SK-N-SH treated with all-trans-retinoic acid at 6 μM for 48 hours (cell line): Measurements from ENCODE around the gene COX15.

Experiments
- BACH2 ChIP-seq: fragments of 250-450 bp; sonication (Bioruptor Pico); IDR thresholded peaks from 2 replicates; pipeline ENCODE4 v1.9.0; 2021; ENCODE audit warnings: mild to moderate bottlenecking, borderline replicate concordance
- ISL1 ChIP-seq: fragments of 250-450 bp; sonication (Bioruptor Pico); IDR thresholded peaks from 2 replicates; pipeline ENCODE4 v2.1.2; 2022; ENCODE audit warnings: mild to moderate bottlenecking, moderate library complexity
- RARB ChIP-seq: fragments of 250-450 bp; sonication (Bioruptor Pico); IDR thresholded peaks from 2 replicates; pipeline ENCODE4 v1.8.0; 2021; ENCODE audit warnings: mild to moderate bottlenecking, moderate library complexity
- SNAI2 ChIP-seq: fragments of 250-450 bp; sonication (Bioruptor Pico); IDR thresholded peaks from 2 replicates; pipeline ENCODE4 v1.5.0; 2020; ENCODE audit warnings: mild to moderate bottlenecking, moderate library complexity
- TCF4 ChIP-seq: fragments of 250-450 bp; sonication (Bioruptor Pico); IDR thresholded peaks from 2 replicates; pipeline ENCODE4 v1.8.0; 2021; ENCODE audit warnings: mild to moderate bottlenecking, moderate library complexity, borderline replicate concordance
- TOX ChIP-seq: fragments of 250-450 bp; sonication (Bioruptor Pico); IDR thresholded peaks from 2 replicates; pipeline ENCODE4 v1.8.0; 2021; ENCODE audit warnings: mild to moderate bottlenecking, moderate library complexity, borderline replicate concordance
- ZFP3 ChIP-seq: fragments of 250-450 bp; sonication (Bioruptor Pico); IDR thresholded peaks from 2 replicates; pipeline ENCODE4 v1.5.0; 2020; ENCODE audit warnings: mild to moderate bottlenecking, moderate library complexity
- TF ChIP-seq, protein P1 (sequence below): fragments of 250-450 bp; sonication (Bioruptor Pico); IDR thresholded peaks from 2 replicates; pipeline ENCODE4 v1.8.0; 2020; ENCODE audit warnings: mild to moderate bottlenecking, moderate library complexity, borderline replicate concordance
- TF ChIP-seq, protein P2 (sequence below): fragments of 250-450 bp; sonication (Bioruptor Pico); IDR thresholded peaks from 2 replicates; pipeline ENCODE4 v1.5.1; 2021; ENCODE audit warnings: mild to moderate bottlenecking, moderate library complexity

DNA sequence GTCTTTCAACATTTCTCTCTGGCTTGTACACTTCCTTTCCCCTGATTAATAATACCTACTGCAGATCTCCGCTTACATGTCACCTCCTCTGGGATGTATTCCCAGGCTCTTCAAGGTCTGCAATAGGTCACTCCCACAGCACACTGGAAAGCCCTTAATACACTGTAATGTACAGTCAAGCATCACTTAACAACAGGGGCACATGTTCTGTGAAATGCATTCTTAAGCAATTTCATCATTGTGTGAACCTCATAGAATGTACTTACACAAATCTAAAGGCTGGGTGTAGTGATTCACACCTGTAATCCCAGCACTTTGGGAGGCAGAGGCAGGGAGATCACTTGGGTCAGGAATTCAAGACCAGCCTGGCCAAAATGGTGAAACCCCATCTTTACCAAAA is 1.9 kb downstream of the COX15 start:
- TF ChIP-seq ISL1 (no peak), TOX (CRISPR knock-in tag) (no peak), ZFP3 (no peak), BACH2 (CRISPR knock-in tag) (no peak), RARB (CRISPR knock-in tag) (no peak), TCF4 (CRISPR knock-in tag) (no peak), SNAI2 (CRISPR knock-in tag) (no peak)
- TF ChIP-seq, protein P1, sequence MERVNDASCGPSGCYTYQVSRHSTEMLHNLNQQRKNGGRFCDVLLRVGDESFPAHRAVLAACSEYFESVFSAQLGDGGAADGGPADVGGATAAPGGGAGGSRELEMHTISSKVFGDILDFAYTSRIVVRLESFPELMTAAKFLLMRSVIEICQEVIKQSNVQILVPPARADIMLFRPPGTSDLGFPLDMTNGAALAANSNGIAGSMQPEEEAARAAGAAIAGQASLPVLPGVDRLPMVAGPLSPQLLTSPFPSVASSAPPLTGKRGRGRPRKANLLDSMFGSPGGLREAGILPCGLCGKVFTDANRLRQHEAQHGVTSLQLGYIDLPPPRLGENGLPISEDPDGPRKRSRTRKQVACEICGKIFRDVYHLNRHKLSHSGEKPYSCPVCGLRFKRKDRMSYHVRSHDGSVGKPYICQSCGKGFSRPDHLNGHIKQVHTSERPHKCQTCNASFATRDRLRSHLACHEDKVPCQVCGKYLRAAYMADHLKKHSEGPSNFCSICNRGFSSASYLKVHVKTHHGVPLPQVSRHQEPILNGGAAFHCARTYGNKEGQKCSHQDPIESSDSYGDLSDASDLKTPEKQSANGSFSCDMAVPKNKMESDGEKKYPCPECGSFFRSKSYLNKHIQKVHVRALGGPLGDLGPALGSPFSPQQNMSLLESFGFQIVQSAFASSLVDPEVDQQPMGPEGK (CRISPR knock-in tag): no peak
- TF ChIP-seq, protein P2, sequence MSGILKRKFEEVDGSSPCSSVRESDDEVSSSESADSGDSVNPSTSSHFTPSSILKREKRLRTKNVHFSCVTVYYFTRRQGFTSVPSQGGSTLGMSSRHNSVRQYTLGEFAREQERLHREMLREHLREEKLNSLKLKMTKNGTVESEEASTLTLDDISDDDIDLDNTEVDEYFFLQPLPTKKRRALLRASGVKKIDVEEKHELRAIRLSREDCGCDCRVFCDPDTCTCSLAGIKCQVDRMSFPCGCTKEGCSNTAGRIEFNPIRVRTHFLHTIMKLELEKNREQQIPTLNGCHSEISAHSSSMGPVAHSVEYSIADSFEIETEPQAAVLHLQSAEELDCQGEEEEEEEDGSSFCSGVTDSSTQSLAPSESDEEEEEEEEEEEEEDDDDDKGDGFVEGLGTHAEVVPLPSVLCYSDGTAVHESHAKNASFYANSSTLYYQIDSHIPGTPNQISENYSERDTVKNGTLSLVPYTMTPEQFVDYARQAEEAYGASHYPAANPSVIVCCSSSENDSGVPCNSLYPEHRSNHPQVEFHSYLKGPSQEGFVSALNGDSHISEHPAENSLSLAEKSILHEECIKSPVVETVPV (CRISPR knock-in tag): no peak
